ENCODE measurements around the gene PLBD2.

The PLBD2 gene

GRCh38 chr12:113358381-113359132, at the start of gene PLBD2:
Gene PLBD2, plus strand, starts transcription at chr12:113358587. Its CDS starts 14 bp downstream, at chr12:113358601.
- peak; percentile 96 to 97 for DNase-seq

- no peak for DNase-seq
Measured at GRCh38 chr12:113310489-113310888, 47.9 kb upstream of the PLBD2 start.

- no peak for DNase-seq
Measured at GRCh38 chr12:113314121-113314529, 44.3 kb upstream of the PLBD2 start.

- no peak for DNase-seq
Measured at GRCh38 chr12:113315358-113315757, 43.0 kb upstream of the PLBD2 start.

GRCh38 chr12:113316155-113316554, 42.2 kb upstream of the PLBD2 start:
- DNase-seq, result no peak

GRCh38 chr12:113317122-113317521, 41.3 kb upstream of the PLBD2 start:
- DNase-seq, result no peak

GRCh38 chr12:113318046-113318656, 40.2 kb upstream of the PLBD2 start:
- DNase-seq, result no peak

GRCh38 chr12:113318900-113319628, 39.3 kb upstream of the PLBD2 start:
- no peak for DNase-seq

- no peak for DNase-seq
Measured at GRCh38 chr12:113320401-113320800, 38.0 kb upstream of the PLBD2 start.

- peak in 1 of 2 donors; percentile 28 for DNase-seq
Measured at GRCh38 chr12:113322343-113322742, 36.0 kb upstream of the PLBD2 start.

GRCh38 chr12:113325916-113326315, 32.5 kb upstream of the PLBD2 start:
- DNase-seq, result no peak

- DNase-seq, result no peak
Measured at GRCh38 chr12:113326775-113327395, 31.5 kb upstream of the PLBD2 start.

GRCh38 chr12:113328368-113328889, 30.0 kb upstream of the PLBD2 start:
- DNase-seq, result no peak

- DNase-seq, result no peak
Measured at GRCh38 chr12:113329022-113329790, 29.2 kb upstream of the PLBD2 start.

- DNase-seq, result no peak
Measured at GRCh38 chr12:113329791-113330417, 28.5 kb upstream of the PLBD2 start.

- no peak for DNase-seq
Measured at GRCh38 chr12:113330505-113330904, 27.9 kb upstream of the PLBD2 start.

- no peak for DNase-seq
Measured at GRCh38 chr12:113332688-113333417, 25.5 kb upstream of the PLBD2 start.

GRCh38 chr12:113333418-113333750, 25.0 kb upstream of the PLBD2 start:
- DNase-seq, result no peak

- DNase-seq, result peak; percentile 19 to 29
Measured at GRCh38 chr12:113333877-113334785, 24.3 kb upstream of the PLBD2 start.

Data from CD4-positive, alpha-beta T cell treated with Interleukin-4 for 1 hour (primary cell).